Activated CD4-positive, alpha-beta memory T cell treated with anti-CD3 and anti-CD28 coated beads, Interleukin-2, amount 10 ng/mL, durations not matched to agents 7 days and 5 days (primary cell): ENCODE data around the gene CELF2. TPM values are rescaled to one million over a fixed set of nuclear protein-coding genes. Genes with fewer than 3 reads are reported as not detected.

Experiments
- CTCF ChIA-PET: fragments of 350-600 bp; sonication (Branson Sonifier 250); formaldehyde crosslinking; loops from one replicate; lab custom pipeline; 2021; ENCODE audit warnings: antibody characterized with exemption, inconsistent platforms; lab: Charles Lee
- POLR2A ChIA-PET: fragments of 350-600 bp; sonication (Branson Sonifier 250); formaldehyde crosslinking; loops from one replicate; lab custom pipeline; 2021; ENCODE audit warnings: antibody characterized with exemption; lab: Charles Lee
- DNase-seq: peaks from one replicate; pipeline ENCODE4 v3.0.0-alpha.2; 2020
- H3K27ac Mint-ChIP-seq: one replicate; pipeline ENCODE4 v1.8.0; 2021; ENCODE audit warnings: mild to moderate bottlenecking, mixed read lengths
- H3K27me3 Mint-ChIP-seq: one replicate; pipeline ENCODE4 v1.8.0; 2021; ENCODE audit warnings: mixed read lengths
- H3K36me3 Mint-ChIP-seq: one replicate; pipeline ENCODE4 v1.8.0; 2021; ENCODE audit warnings: low read depth, mixed read lengths
- H3K4me1 Mint-ChIP-seq: one replicate; pipeline ENCODE4 v1.8.0; 2021; ENCODE audit warnings: mixed read lengths
- H3K4me3 Mint-ChIP-seq: one replicate; pipeline ENCODE4 v1.8.0; 2021; ENCODE audit warnings: mild to moderate bottlenecking, mixed read lengths
- H3K9me3 Mint-ChIP-seq: one replicate; pipeline ENCODE4 v1.8.0; 2021; ENCODE audit warnings: mixed read lengths
- total RNA-seq, 2 experiments: library from RNA; stranded (reverse); gene quantifications; one replicate each; pipeline ENCODE4 v1.2.3, GENCODE V29; 2021

The CELF2 gene
- total RNA-seq, 2 experiments from 2014 or later: 209 to 213 TPM

- H3K27ac Mint-ChIP-seq: no peak overlapping the region
Observed at GRCh38 chr10:11142777-11143176, 125.1 kb downstream of the CELF2 start.

GRCh38 chr10:11143242-11143641 lies 125.6 kb downstream of the CELF2 start:
- POLR2A ChIA-PET: interaction anchor here (18.6 kb wide), 1 partner anchor 29 kb away, joined by 1515 read pairs; no protein-coding TSS in a partner anchor
- no peak overlapping the region for H3K27ac Mint-ChIP-seq

More at GRCh38 chr10:11142777-11143176, 125.1 kb downstream of the CELF2 start:
- DNase-seq: no peak
- Mint-ChIP-seq H3K27me3 (no peaks in the 10 kb centered on the region), H3K36me3 (peaks cover 6% of the 10 kb centered on the region), H3K9me3 (no peaks in the 10 kb centered on the region), H3K4me1 (peaks cover 78% of the 10 kb centered on the region), H3K4me3 (no peak overlapping the region)
- ChIA-PET POLR2A (interaction anchor here (18.6 kb wide), 1 partner anchor 29 kb away, joined by 1515 read pairs; no protein-coding TSS in a partner anchor), CTCF (interaction anchor here (5.0 kb wide), 1 partner anchor 24 kb away, joined by 85 read pairs; no protein-coding TSS in a partner anchor)

GRCh38 chr10:11144626-11145494 lies 127.2 kb downstream of the CELF2 start:
- Mint-ChIP-seq H3K27ac (peak overlapping the region; percentile 93), H3K36me3 (peaks cover 6% of the 10 kb centered on the region), H3K9me3 (no peaks in the 10 kb centered on the region), H3K4me1 (peaks cover 93% of the 10 kb centered on the region), H3K4me3 (peak overlapping the region; percentile 60), H3K27me3 (no peaks in the 10 kb centered on the region)
- POLR2A ChIA-PET: interaction anchor here (0.6 to 18.6 kb wide), 16 partner anchors 8 to 898 kb away, joined by 3 to 1515 read pairs (median 4); no protein-coding TSS in a partner anchor
- DNase-seq: no peak
- CTCF ChIA-PET: interaction anchor here (0.7 to 5.0 kb wide), 4 partner anchors 22 to 119 kb away, joined by 4 to 85 read pairs (median 8); no protein-coding TSS in a partner anchor

More at GRCh38 chr10:11143242-11143641, 125.6 kb downstream of the CELF2 start:
- no peaks in the 10 kb centered on the region for H3K27me3 Mint-ChIP-seq
- H3K36me3 Mint-ChIP-seq: peaks cover 6% of the 10 kb centered on the region
- DNase-seq: no peak
- no peak overlapping the region for H3K4me3 Mint-ChIP-seq
- CTCF ChIA-PET: interaction anchor here (5.0 kb wide), 1 partner anchor 23 kb away, joined by 85 read pairs; no protein-coding TSS in a partner anchor
- H3K9me3 Mint-ChIP-seq: no peaks in the 10 kb centered on the region
- H3K4me1 Mint-ChIP-seq: peaks cover 82% of the 10 kb centered on the region

GRCh38 chr10:11145495-11145855 lies 127.8 kb downstream of the CELF2 start:
- ChIA-PET CTCF (interaction anchor here (1.0 to 5.0 kb wide), 3 partner anchors 21 to 33 kb away, joined by 4 to 85 read pairs (median 11); no protein-coding TSS in a partner anchor), POLR2A (interaction anchor here (0.5 to 18.6 kb wide), 17 partner anchors 9 to 898 kb away, joined by 3 to 1515 read pairs (median 4); no protein-coding TSS in a partner anchor)
- H3K27me3 Mint-ChIP-seq: no peaks in the 10 kb centered on the region
- no peaks in the 10 kb centered on the region for H3K9me3 Mint-ChIP-seq
- H3K4me1 Mint-ChIP-seq: peaks cover 94% of the 10 kb centered on the region
- peak overlapping the region; percentile 60 for H3K4me3 Mint-ChIP-seq
- peaks cover 6% of the 10 kb centered on the region for H3K36me3 Mint-ChIP-seq
- peak; percentile 82 for DNase-seq
- peak overlapping the region; percentile 93 for H3K27ac Mint-ChIP-seq

GRCh38 chr10:11146402-11147171 lies 128.9 kb downstream of the CELF2 start:
- peaks cover 95% of the 10 kb centered on the region for H3K4me1 Mint-ChIP-seq
- H3K36me3 Mint-ChIP-seq: peaks cover 6% of the 10 kb centered on the region
- peak overlapping the region; percentile 36 for H3K4me3 Mint-ChIP-seq
- no peaks in the 10 kb centered on the region for H3K27me3 Mint-ChIP-seq
- DNase-seq: no peak
- ChIA-PET CTCF (interaction anchor here (1.1 to 5.0 kb wide), 3 partner anchors 20 to 33 kb away, joined by 4 to 85 read pairs (median 11); no protein-coding TSS in a partner anchor), POLR2A (interaction anchor here (1.0 to 18.6 kb wide), 8 partner anchors 8 to 128 kb away, joined by 3 to 1515 read pairs (median 5); partner anchors contain the start of gene CELF2)
- no peaks in the 10 kb centered on the region for H3K9me3 Mint-ChIP-seq
- H3K27ac Mint-ChIP-seq: peak overlapping the region; percentile 93

GRCh38 chr10:11147722-11148121 lies 130.1 kb downstream of the CELF2 start:
- H3K9me3 Mint-ChIP-seq: no peaks in the 10 kb centered on the region
- DNase-seq: peak; percentile 41
- H3K27me3 Mint-ChIP-seq: no peaks in the 10 kb centered on the region
- peak overlapping the region; percentile 93 for H3K27ac Mint-ChIP-seq
- peaks cover 94% of the 10 kb centered on the region for H3K4me1 Mint-ChIP-seq
- ChIA-PET CTCF (interaction anchor here (1.3 to 5.0 kb wide), 3 partner anchors 19 to 39 kb away, joined by 3 to 85 read pairs (median 11); no protein-coding TSS in a partner anchor), POLR2A (interaction anchor here (1.2 to 18.6 kb wide), 5 partner anchors 12 to 89 kb away, joined by 3 to 1515 read pairs (median 15); no protein-coding TSS in a partner anchor)
- peaks cover 4% of the 10 kb centered on the region for H3K36me3 Mint-ChIP-seq
- peak overlapping the region; percentile 42 for H3K4me3 Mint-ChIP-seq

- Mint-ChIP-seq H3K4me1 (peaks cover 90% of the 10 kb centered on the region), H3K27ac (peak overlapping the region; percentile 93), H3K4me3 (peak overlapping the region; percentile 62), H3K9me3 (no peaks in the 10 kb centered on the region), H3K36me3 (peaks cover 2% of the 10 kb centered on the region), H3K27me3 (no peaks in the 10 kb centered on the region)
- DNase-seq: no peak
- ChIA-PET POLR2A (interaction anchor here (0.6 to 18.6 kb wide), 7 partner anchors 12 to 130 kb away, joined by 3 to 1515 read pairs (median 15); partner anchors contain the start of gene CELF2), CTCF (interaction anchor here (1.3 to 3.0 kb wide), 4 partner anchors 17 to 42 kb away, joined by 3 to 69 read pairs (median 8); no protein-coding TSS in a partner anchor)
Observed at GRCh38 chr10:11148142-11149028, 130.7 kb downstream of the CELF2 start.

GRCh38 chr10:11149807-11150141 lies 132.1 kb downstream of the CELF2 start:
- no peak for DNase-seq
- Mint-ChIP-seq H3K27me3 (no peaks in the 10 kb centered on the region), H3K27ac (peak overlapping the region; percentile 93), H3K9me3 (no peaks in the 10 kb centered on the region), H3K4me3 (peak overlapping the region; percentile 62), H3K4me1 (peaks cover 92% of the 10 kb centered on the region), H3K36me3 (no peaks in the 10 kb centered on the region)
- ChIA-PET CTCF (interaction anchor here (0.6 to 3.0 kb wide), 9 partner anchors 9 to 277 kb away, joined by 3 to 69 read pairs (median 4); no protein-coding TSS in a partner anchor), POLR2A (interaction anchor here (0.7 to 18.6 kb wide), 9 partner anchors 8 to 86 kb away, joined by 3 to 1515 read pairs (median 11); no protein-coding TSS in a partner anchor)

- Mint-ChIP-seq H3K9me3 (no peaks in the 10 kb centered on the region), H3K27me3 (no peaks in the 10 kb centered on the region), H3K36me3 (no peaks in the 10 kb centered on the region), H3K4me1 (peaks cover 92% of the 10 kb centered on the region), H3K4me3 (peak overlapping the region; percentile 62), H3K27ac (peak overlapping the region; percentile 93)
- DNase-seq: peak; percentile 50
- POLR2A ChIA-PET: interaction anchor here (0.7 to 18.6 kb wide), 8 partner anchors 9 to 86 kb away, joined by 3 to 1515 read pairs (median 13); no protein-coding TSS in a partner anchor
- CTCF ChIA-PET: interaction anchor here (0.6 to 3.0 kb wide), 8 partner anchors 9 to 276 kb away, joined by 3 to 69 read pairs (median 4); no protein-coding TSS in a partner anchor
Observed at GRCh38 chr10:11150231-11150731, 132.6 kb downstream of the CELF2 start.

GRCh38 chr10:11150879-11151415 lies 133.3 kb downstream of the CELF2 start:
- peak overlapping the region; percentile 93 for H3K27ac Mint-ChIP-seq
- peaks cover 91% of the 10 kb centered on the region for H3K4me1 Mint-ChIP-seq
- no peaks in the 10 kb centered on the region for H3K9me3 Mint-ChIP-seq
- POLR2A ChIA-PET: interaction anchor here (0.9 to 18.6 kb wide), 6 partner anchors 9 to 85 kb away, joined by 4 to 1515 read pairs (median 18); no protein-coding TSS in a partner anchor
- H3K4me3 Mint-ChIP-seq: peak overlapping the region; percentile 62
- no peak for DNase-seq
- CTCF ChIA-PET: interaction anchor here (1.5 to 3.0 kb wide), 5 partner anchors 8 to 37 kb away, joined by 4 to 69 read pairs (median 5); no protein-coding TSS in a partner anchor
- H3K36me3 Mint-ChIP-seq: no peaks in the 10 kb centered on the region
- H3K27me3 Mint-ChIP-seq: no peaks in the 10 kb centered on the region
